Activated CD8-positive, alpha-beta T cell treated with anti-CD3 and anti-CD28 coated beads for 36 hours (primary cell): ENCODE results near the gene ITGAX. TPM values are rescaled to one million over a fixed set of nuclear protein-coding genes. Genes with fewer than 3 reads are reported as not detected.

Experiments
- ATAC-seq: fragments of 200-7000 bp; cut with Tn5 transposase; one replicate; pipeline ENCODE4 v1.10.0; 2021; ENCODE audit warnings: mild to moderate bottlenecking, moderate library complexity
- CTCF ChIA-PET: fragments of 350-600 bp; sonication (Branson Sonifier 250); formaldehyde crosslinking; loops from one replicate; lab custom pipeline; 2021; ENCODE audit warnings: antibody characterized with exemption; lab: Charles Lee
- POLR2A ChIA-PET: fragments of 350-600 bp; sonication (Branson Sonifier 250); formaldehyde crosslinking; loops from one replicate; lab custom pipeline; 2021; ENCODE audit warnings: antibody characterized with exemption; lab: Charles Lee
- DNase-seq: peaks from one replicate; pipeline ENCODE4 v3.0.0-alpha.2; 2020
- H3K27ac Mint-ChIP-seq: one replicate; pipeline ENCODE4 v1.8.0; 2021; ENCODE audit warnings: mild to moderate bottlenecking, mixed read lengths
- H3K27me3 Mint-ChIP-seq: one replicate; pipeline ENCODE4 v1.8.0; 2021; ENCODE audit warnings: mixed read lengths
- H3K36me3 Mint-ChIP-seq: one replicate; pipeline ENCODE4 v1.8.0; 2021; ENCODE audit warnings: low read depth, mixed read lengths
- H3K4me1 Mint-ChIP-seq: one replicate; pipeline ENCODE4 v1.8.0; 2021; ENCODE audit warnings: low read depth, mixed read lengths
- H3K4me3 Mint-ChIP-seq: one replicate; pipeline ENCODE4 v1.8.0; 2021; ENCODE audit warnings: mild to moderate bottlenecking, moderate library complexity, mixed read lengths
- H3K9me3 Mint-ChIP-seq: one replicate; pipeline ENCODE4 v1.8.0; 2021; ENCODE audit warnings: mixed read lengths
- intact Hi-C: fragments of 100-400 bp; cut with micrococcal nuclease; formaldehyde crosslinking; loops from one replicate; pipeline ENCODE4 v1.10.0; 2022
- total RNA-seq, 2 experiments: library from RNA; stranded (reverse); gene quantifications; one replicate each; pipeline ENCODE4 v1.2.3, GENCODE V29; 2021
- TF ChIP-seq, protein P1 (sequence below): fragments of 200-600 bp; IDR thresholded peaks from one replicate; pipeline ENCODE4 v1.8.0; 2022; ENCODE audit warnings: antibody characterized with exemption, mild to moderate bottlenecking

The ITGAX gene
- total RNA-seq, 2 experiments from 2014 or later = 4.4 to 5.4 TPM

DNA sequence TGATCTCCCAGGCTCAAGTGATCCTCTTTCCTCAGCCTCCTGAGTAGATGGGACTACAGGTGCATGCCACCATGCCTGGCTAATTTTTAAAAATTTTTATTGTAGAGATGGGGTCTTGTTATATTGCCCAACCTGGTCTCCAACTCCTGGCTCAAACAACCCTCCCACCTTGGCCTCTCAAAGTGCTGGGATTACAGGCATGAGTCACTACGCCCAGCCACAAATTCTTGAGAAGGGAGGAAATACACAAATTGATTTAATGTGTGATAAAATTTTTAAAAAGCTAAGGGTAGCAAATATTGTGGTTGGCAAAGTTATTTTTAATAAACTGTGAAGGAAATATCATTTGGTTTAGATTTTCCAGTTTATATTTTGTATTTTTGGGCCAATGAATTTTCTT lies 47.7 kb downstream of the ITGAX start:
- TF ChIP-seq, protein P1, sequence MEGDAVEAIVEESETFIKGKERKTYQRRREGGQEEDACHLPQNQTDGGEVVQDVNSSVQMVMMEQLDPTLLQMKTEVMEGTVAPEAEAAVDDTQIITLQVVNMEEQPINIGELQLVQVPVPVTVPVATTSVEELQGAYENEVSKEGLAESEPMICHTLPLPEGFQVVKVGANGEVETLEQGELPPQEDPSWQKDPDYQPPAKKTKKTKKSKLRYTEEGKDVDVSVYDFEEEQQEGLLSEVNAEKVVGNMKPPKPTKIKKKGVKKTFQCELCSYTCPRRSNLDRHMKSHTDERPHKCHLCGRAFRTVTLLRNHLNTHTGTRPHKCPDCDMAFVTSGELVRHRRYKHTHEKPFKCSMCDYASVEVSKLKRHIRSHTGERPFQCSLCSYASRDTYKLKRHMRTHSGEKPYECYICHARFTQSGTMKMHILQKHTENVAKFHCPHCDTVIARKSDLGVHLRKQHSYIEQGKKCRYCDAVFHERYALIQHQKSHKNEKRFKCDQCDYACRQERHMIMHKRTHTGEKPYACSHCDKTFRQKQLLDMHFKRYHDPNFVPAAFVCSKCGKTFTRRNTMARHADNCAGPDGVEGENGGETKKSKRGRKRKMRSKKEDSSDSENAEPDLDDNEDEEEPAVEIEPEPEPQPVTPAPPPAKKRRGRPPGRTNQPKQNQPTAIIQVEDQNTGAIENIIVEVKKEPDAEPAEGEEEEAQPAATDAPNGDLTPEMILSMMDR = no peak
- intact Hi-C loops = no loop called here
- no peak for ATAC-seq
- Mint-ChIP-seq H3K27ac (no peak overlapping the region), H3K36me3 (peaks cover 2% of the 10 kb centered on the region), H3K27me3 (no peaks in the 10 kb centered on the region), H3K4me3 (no peak overlapping the region), H3K4me1 (peaks cover 11% of the 10 kb centered on the region), H3K9me3 (peaks cover 9% of the 10 kb centered on the region)
- no peak for DNase-seq
- ChIA-PET POLR2A (interaction anchor here (1.1 kb wide), 1 partner anchor 158 kb away, joined by 3 read pairs; no protein-coding TSS in a partner anchor), CTCF (interaction anchor here (0.9 to 1.2 kb wide), 3 partner anchors 20 to 466 kb away, joined by 3 to 4 read pairs (median 3); no protein-coding TSS in a partner anchor)

DNA sequence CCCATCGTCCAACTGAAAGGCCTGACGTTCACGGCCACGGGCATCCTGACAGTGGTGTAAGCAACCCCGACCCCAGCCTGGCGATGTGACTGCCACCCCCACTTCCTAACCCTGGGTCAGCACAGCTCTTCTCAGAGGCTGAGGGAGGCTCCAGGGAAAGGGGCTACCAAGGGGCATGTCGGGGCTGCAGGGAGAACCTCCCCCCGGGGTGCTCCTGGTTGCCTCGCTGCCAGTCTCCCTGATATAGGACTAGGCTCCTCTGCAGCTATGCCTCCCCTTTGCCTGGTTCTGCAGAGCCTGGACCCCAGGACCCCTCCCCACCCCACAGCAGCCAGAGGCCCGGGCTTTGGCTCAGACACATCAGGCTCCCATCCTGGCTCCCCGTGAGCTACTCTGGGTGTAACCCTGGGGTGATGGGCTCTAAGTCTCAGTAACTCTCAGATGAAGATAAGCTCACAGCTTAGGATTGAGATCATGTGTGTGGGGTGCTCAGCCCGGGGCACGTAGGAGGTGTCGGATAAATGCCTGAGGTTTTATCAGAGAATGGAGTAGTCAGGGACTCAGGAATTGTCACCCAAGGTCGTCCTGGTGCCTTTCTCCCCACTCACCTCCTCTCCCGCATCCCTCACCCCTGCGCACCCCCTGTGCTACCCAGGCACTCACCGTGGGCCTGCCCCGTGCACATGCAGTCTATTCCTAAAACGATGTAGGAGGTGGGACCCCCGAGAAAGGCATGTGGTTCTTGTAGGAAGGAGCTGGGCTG lies 48.8 kb downstream of the ITGAX start:
- no peak for DNase-seq
- Mint-ChIP-seq H3K27ac (no peak overlapping the region), H3K9me3 (peaks cover 9% of the 10 kb centered on the region), H3K4me1 (peaks cover 11% of the 10 kb centered on the region), H3K27me3 (no peaks in the 10 kb centered on the region), H3K36me3 (peaks cover 2% of the 10 kb centered on the region), H3K4me3 (no peak overlapping the region)
- POLR2A ChIA-PET = interaction anchor here (1.0 kb wide), 1 partner anchor 16 kb away, joined by 3 read pairs; no protein-coding TSS in a partner anchor
- intact Hi-C loops = no loop called here
- TF ChIP-seq, protein P1 = no peak
- no peak for ATAC-seq
- CTCF ChIA-PET = no interaction called here

DNA sequence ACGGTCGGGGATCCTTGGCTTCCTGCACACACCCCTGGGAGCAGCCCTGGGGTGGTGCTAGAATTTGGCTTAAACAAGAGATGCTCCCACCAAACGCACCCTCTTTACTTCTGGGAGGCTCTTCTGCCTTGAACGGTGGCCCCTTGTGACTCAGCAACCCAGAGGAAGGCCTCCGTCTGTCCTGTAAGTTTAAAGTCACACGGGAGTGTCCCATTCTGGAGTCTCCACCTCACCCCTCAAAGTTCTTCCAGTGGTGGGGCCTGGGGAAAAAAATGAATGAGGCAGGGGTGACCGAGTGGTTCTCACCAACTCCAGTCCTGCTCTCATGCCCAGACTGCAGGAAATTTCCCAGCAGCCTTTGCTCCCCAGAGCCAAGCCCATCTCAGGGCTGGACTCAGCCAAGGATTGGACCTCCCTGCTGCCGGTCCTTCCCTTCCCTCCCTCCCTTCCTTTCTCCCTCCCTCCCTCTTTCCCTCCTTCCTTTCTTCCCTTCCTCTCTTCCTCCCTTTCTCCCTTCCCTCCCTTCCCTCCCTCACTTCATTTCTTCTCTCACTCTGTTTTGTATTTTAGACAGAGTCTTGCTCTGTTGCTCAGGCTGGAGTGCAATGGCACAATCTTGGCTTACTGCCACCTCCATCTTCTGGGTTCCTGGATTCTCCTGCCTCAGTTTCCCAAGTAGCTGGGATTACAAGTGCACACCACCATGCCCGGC lies 49.5 kb downstream of the ITGAX start:
- H3K27ac Mint-ChIP-seq = no peak overlapping the region
- ATAC-seq (no peak), DNase-seq (no peak)
- ChIA-PET CTCF (no interaction called here), POLR2A (no interaction called here)
- H3K4me3 Mint-ChIP-seq = no peak overlapping the region
- H3K9me3 Mint-ChIP-seq = peaks cover 5% of the 10 kb centered on the region
- no peaks in the 10 kb centered on the region for H3K27me3 Mint-ChIP-seq
- intact Hi-C loops = no loop called here
- TF ChIP-seq, protein P1 = no peak
- peaks cover 11% of the 10 kb centered on the region for H3K4me1 Mint-ChIP-seq
- peaks cover 2% of the 10 kb centered on the region for H3K36me3 Mint-ChIP-seq

DNA sequence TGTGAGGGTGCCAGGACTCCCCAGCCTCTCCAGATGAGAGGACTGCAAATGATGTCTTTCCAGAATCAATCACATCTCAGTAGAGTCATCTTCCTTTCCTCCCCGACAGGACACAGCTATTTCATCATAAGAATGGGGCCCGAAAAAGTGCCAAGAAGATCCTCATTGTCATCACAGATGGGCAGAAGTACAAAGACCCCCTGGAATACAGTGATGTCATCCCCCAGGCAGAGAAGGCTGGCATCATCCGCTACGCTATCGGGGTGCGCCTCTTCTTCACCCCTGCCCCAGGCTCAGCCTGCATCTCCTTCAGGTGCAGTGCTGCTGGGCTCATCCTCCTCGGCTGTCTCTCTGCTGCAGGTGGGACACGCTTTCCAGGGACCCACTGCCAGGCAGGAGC lies 52.4 kb downstream of the ITGAX start:
- no peak overlapping the region for H3K27ac Mint-ChIP-seq
- H3K36me3 Mint-ChIP-seq = no peaks in the 10 kb centered on the region
- H3K4me1 Mint-ChIP-seq = peaks cover 4% of the 10 kb centered on the region
- H3K27me3 Mint-ChIP-seq = no peaks in the 10 kb centered on the region
- TF ChIP-seq, protein P1 = no peak
- ChIA-PET POLR2A (interaction anchor here (1.2 kb wide), 1 partner anchor 14 kb away, joined by 3 read pairs; no protein-coding TSS in a partner anchor), CTCF (no interaction called here)
- no peak overlapping the region for H3K4me3 Mint-ChIP-seq
- intact Hi-C loops = no loop called here
- no peak for DNase-seq
- no peak for ATAC-seq
- H3K9me3 Mint-ChIP-seq = no peaks in the 10 kb centered on the region

DNA sequence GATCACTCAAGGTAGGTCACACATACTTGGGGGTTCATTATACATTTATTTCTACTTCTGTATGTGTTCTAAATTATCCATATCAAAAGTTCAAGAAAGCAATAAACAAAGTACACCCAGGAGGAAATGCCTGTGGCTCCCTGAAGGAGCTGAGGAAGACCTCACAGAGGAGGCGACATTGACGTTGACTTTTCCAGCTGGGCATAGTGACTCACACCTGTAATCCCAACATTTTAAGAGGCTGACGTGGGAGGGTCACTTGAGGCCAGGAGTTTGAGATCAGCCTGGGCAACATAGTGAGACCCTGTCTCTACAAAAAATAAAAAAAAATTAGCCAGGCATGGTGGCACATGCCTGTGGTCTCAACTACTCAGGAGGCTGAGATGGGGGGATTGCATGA lies 54.5 kb downstream of the ITGAX start:
- Mint-ChIP-seq H3K9me3 (no peaks in the 10 kb centered on the region), H3K36me3 (no peaks in the 10 kb centered on the region), H3K4me1 (peaks cover under 1% of the 10 kb centered on the region), H3K27me3 (peaks cover 1% of the 10 kb centered on the region), H3K4me3 (no peak overlapping the region), H3K27ac (no peak overlapping the region)
- intact Hi-C loops = no loop called here
- TF ChIP-seq, protein P1 = no peak
- ATAC-seq = no peak
- no peak for DNase-seq
- ChIA-PET POLR2A (no interaction called here), CTCF (interaction anchor here (1.7 kb wide), 1 partner anchor 10 kb away, joined by 4 read pairs; no protein-coding TSS in a partner anchor)
